ENCODE measurements around the gene GJD2. TPM values are rescaled to one million over a fixed set of nuclear protein-coding genes. Genes with fewer than 3 reads are reported as not detected.

GJD2 gene
- total RNA-seq, 1 donor from 2014 or later, result not detected

GRCh38 chr15:34757262-34757661 lies 2.5 kb upstream of the GJD2 start:
- no peak for TF ChIP-seq CTCF (IDR thresholded peaks at IDR 0.05)
- H3K27me3 ChIP-seq (ENCODE audit: low read depth), result peaks cover 42% of the 10 kb centered on the region
- H3K9me3 ChIP-seq, result no peaks in the 10 kb centered on the region
- no peak for DNase-seq
- peaks cover 7% of the 10 kb centered on the region for H3K4me1 ChIP-seq
- intact Hi-C loops (cut with DNase I), result no loop called here
- ATAC-seq, result no peak
- H3K4me3 ChIP-seq, result no peak overlapping the region
- no peak overlapping the region for H3K27ac ChIP-seq
- H3K36me3 ChIP-seq, result no peaks in the 10 kb centered on the region

- no peak overlapping the region for H3K4me3 ChIP-seq
Observed at GRCh38 chr15:34755419-34755773, 598 bp upstream of the GJD2 start.

GRCh38 chr15:34754171-34754601 lies 612 bp downstream of the GJD2 start:
- no peak overlapping the region for H3K27ac ChIP-seq
- H3K4me3 ChIP-seq, result no peak overlapping the region
- no peak for TF ChIP-seq CTCF (IDR thresholded peaks at IDR 0.05)
- peaks cover 61% of the 10 kb centered on the region for H3K27me3 ChIP-seq (ENCODE audit: low read depth)
- H3K9me3 ChIP-seq, result no peaks in the 10 kb centered on the region
- DNase-seq (no peak), ATAC-seq (no peak)
- H3K4me1 ChIP-seq, result peaks cover 7% of the 10 kb centered on the region
- intact Hi-C loops (cut with DNase I), result no loop called here
- no peaks in the 10 kb centered on the region for H3K36me3 ChIP-seq

More at GRCh38 chr15:34755419-34755773, 598 bp upstream of the GJD2 start:
- TF ChIP-seq CTCF (IDR thresholded peaks at IDR 0.05), result no peak
- H3K36me3 ChIP-seq, result no peaks in the 10 kb centered on the region
- intact Hi-C loops (cut with DNase I), result no loop called here
- peaks cover 51% of the 10 kb centered on the region for H3K27me3 ChIP-seq (ENCODE audit: low read depth)
- peaks cover 7% of the 10 kb centered on the region for H3K4me1 ChIP-seq
- DNase-seq, result no peak
- no peak overlapping the region for H3K27ac ChIP-seq
- no peak for ATAC-seq
- no peaks in the 10 kb centered on the region for H3K9me3 ChIP-seq

- intact Hi-C loops (cut with DNase I), result no loop called here
- no peak for TF ChIP-seq CTCF (IDR thresholded peaks at IDR 0.05)
- Histone ChIP-seq H3K4me3 (no peak overlapping the region), H3K36me3 (no peaks in the 10 kb centered on the region), H3K4me1 (peaks cover 7% of the 10 kb centered on the region), H3K27ac (no peak overlapping the region), H3K9me3 (no peaks in the 10 kb centered on the region), H3K27me3 (ENCODE audit: low read depth) (peaks cover 61% of the 10 kb centered on the region)
- ATAC-seq, result no peak
- no peak for DNase-seq
Observed at GRCh38 chr15:34753236-34753894, 1.4 kb downstream of the GJD2 start.

- H3K27me3 ChIP-seq (ENCODE audit: low read depth), result peaks cover 41% of the 10 kb centered on the region
- intact Hi-C loops (cut with DNase I), result no loop called here
- H3K9me3 ChIP-seq, result no peaks in the 10 kb centered on the region
- DNase-seq, result no peak
- ATAC-seq, result no peak
- H3K36me3 ChIP-seq, result no peaks in the 10 kb centered on the region
- no peak overlapping the region for H3K4me3 ChIP-seq
- no peak overlapping the region for H3K27ac ChIP-seq
- no peak for TF ChIP-seq CTCF (IDR thresholded peaks at IDR 0.05)
- H3K4me1 ChIP-seq, result peaks cover 4% of the 10 kb centered on the region
Observed at GRCh38 chr15:34749691-34750090, 5.1 kb downstream of the GJD2 start.
